ENCODE results near the gene MYO3A.
"Not testable (repeated sequence)": the region's sequence is repeated elsewhere in the genome, so short reads cannot be mapped to it uniquely, and the experiment has no call there.

The MYO3A gene

DNA sequence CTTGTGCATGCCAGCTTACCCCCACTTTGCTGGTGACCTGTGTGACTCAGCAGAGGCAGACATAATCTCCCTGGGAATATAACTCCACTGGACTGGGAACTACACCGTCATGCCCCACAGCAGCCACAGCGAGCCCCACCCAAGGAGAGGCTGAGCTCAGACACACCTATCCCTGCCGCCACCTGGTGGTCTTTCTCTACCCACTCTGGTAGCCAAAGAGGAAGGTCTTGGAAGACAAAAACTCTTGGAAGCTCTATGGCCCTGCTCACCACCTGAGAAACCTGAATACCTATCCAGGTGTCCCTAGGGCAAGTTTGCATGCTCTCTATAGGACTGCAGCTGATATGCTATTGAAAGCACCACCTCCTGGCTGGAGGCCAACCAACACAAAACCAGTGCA, 48.1 kb downstream of the MYO3A start:
- no peak for DNase-seq (ENCODE audit: low read depth in 2 of 3, low spot score in 2 of 3)

DNA sequence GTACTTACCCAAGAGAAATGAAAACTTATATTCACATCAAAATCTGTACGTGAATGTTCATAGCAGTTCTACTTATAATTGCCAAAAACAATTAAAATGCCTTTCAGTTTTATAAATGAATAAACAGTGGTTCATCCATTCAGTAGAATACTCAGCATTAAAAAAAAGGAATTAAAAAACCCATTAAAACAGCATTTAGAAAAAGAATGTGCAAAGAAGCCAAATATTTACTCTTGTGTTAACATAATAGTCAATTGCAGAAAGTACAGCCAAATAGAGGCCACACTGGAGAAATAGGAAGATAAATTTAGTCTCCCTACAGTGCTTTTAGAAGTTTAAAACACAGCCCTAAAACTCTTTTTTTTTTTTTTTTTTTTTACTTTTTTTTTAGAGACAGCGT, 54.6 kb downstream of the MYO3A start:
- no peak for DNase-seq (ENCODE audit: low read depth in 2 of 3, low spot score in 2 of 3)

DNA sequence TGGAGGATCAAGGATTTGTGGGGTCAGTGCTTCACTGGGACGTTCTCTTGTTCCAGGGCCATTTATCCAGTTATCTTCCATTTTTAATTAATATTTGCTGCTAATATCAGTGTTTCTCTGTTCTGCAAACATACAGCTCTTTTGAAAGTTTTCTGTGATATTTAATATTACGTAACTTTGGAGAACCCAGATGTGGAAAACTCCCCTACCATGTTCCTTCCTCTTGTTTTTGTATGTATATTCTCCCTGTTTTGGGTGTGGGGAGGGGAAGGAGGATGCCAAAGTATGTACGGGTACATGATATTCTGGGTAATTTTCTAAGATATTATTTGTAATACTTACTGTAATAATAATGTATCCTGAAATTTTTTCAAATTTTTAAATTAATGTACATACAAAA, 55.9 kb downstream of the MYO3A start:
- DNase-seq (ENCODE audit: low read depth in 2 of 3, low spot score in 2 of 3), result no peak

DNA sequence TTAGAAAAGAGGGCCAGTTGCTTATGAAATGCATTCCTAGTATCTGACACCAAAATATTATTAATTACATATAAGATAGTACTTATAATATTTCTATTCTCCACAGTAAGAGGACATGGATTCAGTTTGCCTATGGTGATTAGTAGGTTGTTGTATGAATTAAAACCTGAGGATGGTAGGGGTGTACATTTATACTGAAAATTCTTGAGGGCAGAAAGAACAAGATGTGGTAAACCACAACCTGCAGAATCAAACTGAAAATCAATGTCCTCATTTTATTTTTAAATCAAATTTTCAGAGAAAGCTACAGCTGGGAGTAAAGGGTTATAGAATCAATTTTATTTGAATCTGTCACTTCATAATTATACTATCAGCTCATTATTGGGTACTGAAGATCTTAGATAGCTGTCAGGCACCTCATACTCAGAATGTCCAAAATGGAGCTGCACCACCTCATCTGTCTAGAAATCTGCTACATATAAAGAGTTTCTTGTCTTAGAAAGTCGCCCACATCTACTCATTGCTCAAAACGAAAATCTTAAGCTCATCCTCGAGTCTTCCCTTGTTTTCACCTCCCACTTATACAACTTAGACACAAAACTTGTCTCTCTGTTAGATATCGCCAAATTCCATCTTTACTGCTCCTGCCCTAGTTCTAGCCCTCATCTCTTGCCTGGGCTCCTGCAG, 65.4 kb downstream of the MYO3A start:
- no peak for DNase-seq (ENCODE audit: low read depth in 2 of 3, low spot score in 2 of 3)

DNA sequence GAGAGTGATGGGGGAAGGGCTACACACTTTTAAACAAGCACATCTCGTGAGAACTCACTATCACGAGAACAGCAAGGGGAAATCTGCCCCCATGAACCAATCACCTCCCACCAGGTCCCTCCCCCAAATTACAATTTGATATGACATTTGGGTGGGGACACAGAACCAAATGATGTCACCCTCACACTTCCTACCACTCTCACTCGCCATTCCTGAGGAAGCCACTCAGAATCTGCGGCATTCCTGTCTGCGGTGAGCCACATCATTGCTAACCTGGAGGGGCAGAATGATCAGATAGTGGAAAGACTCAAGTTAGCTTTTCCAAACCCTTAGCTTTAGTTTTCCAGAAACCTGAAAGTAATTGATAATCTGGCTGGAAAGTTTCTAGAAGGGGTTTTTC, 66.9 kb downstream of the MYO3A start:
- no peak for DNase-seq (ENCODE audit: low read depth in 2 of 3, low spot score in 2 of 3)

DNA sequence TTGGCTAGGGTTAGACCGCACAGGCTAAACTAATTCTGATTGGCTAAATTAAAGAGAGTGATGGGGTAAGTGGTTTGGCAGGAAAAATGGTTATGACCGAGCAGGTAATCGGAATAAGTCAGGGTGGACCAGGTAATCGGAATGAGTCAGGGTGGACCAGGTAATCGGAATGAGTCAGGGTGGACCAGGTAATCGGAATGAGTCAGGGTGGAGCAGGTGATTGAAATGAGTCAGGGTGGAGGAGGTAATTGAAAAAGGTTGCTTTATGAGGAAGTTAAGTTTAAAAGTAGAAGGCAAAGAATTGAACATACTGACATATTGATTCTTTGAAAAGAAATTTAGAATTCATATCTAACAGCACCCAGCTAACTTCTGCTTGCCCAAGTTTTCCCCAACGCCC, 68.4 kb downstream of the MYO3A start:
- not testable (repeated sequence) for DNase-seq (ENCODE audit: low read depth in 2 of 3, low spot score in 2 of 3)

DNA sequence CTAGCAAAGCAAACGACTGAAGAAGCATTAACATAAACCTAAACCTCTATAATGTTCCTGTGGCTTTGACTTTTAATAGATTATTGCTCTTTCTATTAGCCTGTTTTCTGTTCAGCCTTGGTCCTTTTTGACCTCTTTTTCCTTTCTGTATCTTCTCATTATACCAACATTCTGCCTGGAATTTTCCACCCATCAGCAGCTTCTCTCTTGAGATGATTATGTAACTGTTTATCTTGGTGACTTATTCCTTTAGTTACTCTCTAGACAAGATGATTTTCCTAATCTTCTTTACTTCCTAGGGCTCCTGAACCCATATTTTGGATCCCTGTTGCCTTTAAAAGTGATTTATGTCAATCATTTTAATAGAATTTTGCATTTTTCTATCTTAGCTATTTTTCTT, 81.1 kb downstream of the MYO3A start:
- DNase-seq (ENCODE audit: low read depth in 2 of 3, low spot score in 2 of 3), result no peak

DNA sequence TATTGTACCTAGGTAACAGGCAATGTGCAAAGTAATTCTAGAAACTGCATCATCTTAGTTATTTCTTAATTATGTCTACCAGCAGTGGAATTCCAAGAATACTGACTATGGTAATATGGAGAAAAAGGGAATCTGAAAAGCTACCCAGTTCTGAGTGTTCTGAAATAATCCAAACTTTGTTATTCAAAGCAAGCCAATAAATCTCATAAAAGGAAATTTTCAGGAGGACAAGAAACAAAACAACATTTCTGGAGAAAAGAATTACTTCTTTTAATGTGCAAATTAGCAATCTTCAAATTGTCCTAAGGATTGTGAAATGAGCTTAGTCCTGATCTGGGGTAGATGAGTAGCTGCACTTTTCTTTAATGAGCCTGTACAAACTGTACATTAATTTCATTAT, 88.8 kb downstream of the MYO3A start:
- no peak for DNase-seq (ENCODE audit: low read depth in 2 of 3, low spot score in 2 of 3)

DNA sequence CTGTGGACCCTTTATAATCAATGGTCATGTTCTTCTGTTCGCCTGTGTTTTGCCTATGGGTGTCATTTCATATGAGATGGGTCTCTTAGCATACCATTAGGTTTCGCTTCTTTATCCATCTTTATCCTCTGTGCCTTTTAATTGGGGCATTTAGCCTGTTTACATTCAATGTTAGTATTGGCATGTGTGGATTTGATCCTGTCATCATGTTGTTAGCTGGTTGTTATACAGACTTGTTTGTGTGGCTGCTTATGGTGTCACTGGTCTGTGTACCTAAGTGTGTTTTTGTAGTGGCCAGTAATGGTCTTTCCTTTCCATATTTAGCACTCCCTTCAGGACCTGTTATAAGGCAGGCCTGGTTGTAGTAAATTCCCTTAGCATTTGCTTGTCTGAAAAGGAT, 90.3 kb downstream of the MYO3A start:
- DNase-seq (ENCODE audit: low read depth in 2 of 3, low spot score in 2 of 3), result no peak

DNA sequence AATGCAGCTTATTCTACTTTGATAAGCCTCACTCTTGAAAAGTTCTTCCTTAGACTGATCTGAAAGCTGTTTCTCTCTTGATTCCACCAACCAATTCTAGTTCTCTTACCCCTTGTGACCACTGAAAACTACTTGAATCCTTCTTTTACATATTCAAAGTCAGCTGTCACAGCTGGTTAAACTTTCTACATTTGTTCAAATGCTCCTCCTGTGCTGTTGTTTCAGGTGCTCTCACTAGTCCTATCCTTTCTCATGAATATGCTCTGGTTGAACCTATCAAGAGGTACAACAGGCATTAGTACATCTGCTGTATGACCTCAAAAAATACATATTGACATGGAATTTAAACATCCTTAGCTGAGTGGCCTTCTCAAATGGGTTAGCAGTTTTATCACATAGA, 91.5 kb downstream of the MYO3A start:
- no peak for DNase-seq (ENCODE audit: low read depth in 2 of 3, low spot score in 2 of 3)

DNA sequence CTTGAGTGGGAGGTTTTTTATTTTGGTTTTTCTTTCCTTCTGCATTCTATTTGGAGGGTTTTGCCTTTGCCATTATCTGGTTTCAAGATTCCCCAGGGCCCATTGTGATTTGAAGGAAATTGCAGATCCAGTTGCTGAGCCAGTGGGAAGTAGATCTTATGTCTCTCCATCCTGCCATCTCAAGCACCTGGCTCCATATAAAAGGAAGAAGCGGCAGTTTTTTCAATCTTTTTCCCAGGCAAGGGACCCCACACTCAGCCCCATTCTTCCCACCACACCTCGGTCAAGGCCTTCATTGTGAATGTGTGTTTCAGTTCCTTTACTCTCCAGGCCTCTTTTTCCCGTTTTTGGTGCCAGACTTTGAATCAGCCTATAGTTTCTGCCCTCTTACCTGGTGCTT, 95.8 kb downstream of the MYO3A start:
- no peak for DNase-seq (ENCODE audit: low read depth in 2 of 3, low spot score in 2 of 3)

DNA sequence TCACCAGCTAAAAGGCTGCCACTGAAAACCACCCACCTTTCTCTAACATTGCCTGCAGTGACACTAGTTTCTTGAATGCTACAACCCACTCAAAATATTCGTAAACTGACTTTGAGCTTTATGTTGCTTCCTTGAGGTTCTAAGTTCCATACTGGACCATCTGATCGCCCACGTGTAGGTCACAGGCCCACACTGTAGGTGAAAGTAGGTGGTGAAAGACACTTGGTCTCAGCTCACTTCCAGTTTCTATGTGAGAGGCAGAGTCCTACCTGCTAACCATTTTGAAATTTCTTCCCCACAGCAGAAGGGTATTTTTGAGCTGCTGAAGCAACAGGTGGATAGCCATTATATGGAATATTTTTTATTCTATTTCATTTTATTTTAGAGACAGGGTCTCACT, 97.3 kb downstream of the MYO3A start:
- no peak for DNase-seq (ENCODE audit: low read depth in 2 of 3, low spot score in 2 of 3)

DNA sequence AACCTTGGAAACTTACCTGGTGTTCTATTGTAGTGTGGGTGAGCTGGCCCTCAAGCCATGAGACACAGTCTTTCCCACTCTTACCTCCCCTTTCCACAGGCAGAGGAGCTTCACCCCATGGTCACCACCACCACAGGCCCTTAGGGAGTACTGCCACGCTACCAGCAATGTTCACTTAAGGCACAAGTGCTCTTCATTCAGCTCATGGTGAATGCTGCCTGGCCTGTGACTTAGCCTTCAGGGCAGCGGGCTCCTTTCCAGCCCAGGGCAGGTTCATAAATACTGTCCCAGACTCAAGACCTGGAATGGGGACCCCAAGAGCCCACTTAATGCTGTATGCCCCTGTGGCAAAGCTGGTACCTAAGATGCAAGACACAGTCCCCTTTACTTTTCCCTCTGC, 109.4 kb downstream of the MYO3A start:
- DNase-seq (ENCODE audit: low read depth in 2 of 3, low spot score in 2 of 3), result no peak

DNA sequence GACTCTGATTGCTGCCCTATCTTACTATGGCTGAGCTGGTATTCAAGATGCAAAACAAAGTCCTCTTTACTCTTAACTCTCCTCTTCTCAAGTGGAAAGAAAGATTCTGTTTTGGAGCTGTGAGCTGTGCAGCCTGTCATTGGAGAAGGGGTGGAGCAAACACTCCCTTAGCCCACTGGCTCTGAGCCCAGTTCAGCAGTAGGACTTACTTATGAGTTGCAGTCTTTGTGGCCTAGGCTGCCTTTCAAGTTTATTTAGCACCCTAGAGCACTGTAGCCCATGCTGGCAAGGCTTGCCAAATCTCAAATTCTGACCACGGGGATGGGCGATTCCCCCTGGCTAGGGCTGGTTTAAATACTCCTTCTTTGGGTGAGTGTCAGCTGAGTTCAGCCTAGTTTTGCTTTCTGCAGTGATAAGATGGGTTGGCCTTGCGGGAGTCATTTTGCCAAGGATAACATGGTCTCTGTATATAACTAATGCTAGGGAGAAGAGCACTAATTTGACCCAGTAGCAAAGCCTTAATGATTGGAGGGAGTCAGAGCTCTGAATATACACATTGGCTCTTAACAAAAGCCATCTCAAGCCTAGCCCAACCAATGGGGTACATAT, 110.2 kb downstream of the MYO3A start:
- no peak for DNase-seq (ENCODE audit: low read depth in 2 of 3, low spot score in 2 of 3)

DNA sequence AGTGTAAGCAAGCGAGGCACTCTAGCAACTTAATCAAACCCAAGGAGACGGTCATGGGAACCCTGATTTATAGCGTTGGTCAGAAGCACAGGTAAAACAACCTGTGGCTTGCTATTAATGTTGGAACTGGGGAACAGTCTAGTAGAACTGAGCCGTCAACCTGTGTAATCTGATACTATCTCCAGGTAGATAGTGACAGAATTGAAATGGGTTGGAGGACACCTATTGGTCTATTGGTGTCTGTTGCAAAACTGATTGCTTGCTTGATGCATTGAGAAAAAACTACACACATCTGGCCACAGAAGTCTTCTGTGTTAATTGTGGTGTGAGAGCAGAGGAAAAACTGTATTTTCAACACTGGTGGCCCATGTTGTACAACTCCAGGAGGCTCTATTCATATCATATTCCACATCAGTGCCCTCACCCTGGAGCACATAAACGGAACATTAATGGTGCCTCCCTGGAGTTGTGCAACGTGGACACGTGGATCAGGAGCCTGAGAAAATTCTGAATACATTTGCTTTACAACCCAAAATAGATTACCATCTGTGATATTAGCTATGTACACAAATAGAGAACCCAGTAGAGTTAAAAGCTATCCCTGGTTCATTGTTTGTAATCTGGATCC, 112.2 kb downstream of the MYO3A start:
- no peak for DNase-seq (ENCODE audit: low read depth in 2 of 3, low spot score in 2 of 3)

DNA sequence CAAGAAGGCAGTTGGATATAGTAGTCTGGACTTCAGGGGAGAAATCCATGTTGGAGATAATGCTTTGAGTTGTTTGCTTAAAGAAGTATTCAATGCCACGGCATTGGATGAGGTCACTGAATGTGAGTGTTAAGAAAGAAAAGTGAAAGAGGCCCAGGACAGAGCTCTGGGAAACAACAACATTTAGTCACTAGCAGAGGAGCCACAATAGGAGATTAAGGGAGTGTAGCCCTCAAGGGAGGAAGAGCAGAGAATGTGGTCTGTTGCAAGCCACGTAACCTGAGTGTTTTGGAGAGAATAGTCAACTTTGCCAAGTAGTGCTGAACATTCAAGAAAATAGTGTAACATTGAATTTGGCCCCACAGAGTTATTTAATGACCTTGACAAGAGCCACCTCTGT, 114.7 kb downstream of the MYO3A start:
- DNase-seq (ENCODE audit: low read depth in 2 of 3, low spot score in 2 of 3), result no peak

DNA sequence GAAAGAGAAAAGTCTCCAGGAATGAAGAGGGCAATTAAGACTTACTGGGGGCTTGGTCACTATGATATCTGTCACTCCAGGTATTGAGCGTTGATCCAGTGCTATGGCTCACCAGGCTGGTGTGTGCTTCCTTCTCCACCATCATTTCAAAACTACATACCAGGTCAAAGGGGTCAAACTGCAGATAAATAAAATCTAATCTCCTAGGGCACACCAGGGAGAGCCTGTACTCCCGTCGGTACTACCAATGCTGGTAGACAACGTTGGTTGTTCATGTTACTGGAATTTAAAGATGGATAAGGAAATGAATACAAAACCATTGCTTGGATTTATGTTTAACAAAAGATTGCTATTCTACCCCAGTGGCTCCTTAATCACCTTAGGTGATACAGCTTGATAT, 118.3 kb downstream of the MYO3A start:
- no peak for DNase-seq (ENCODE audit: low read depth in 2 of 3, low spot score in 2 of 3)

DNA sequence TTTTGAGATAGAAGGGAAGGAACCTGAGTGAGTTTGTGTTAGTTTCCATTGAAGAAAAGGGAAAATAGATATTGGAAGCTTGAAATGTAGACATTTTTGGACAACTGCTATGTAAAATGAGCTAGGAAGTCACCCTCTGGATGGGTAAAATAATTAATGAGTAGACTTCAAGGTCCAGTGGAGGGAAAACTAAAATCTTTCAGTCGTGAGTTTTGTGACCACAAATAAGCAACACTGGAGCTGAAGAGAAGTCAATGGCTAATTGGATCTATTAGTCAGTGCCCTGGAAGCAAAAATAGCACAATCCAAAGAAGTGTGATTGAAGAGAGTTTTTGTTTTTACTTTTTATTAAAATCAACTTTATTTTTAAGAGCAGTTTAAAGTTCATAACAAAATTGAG, 123.4 kb downstream of the MYO3A start:
- no peak for DNase-seq (ENCODE audit: low read depth in 2 of 3, low spot score in 2 of 3)

DNA sequence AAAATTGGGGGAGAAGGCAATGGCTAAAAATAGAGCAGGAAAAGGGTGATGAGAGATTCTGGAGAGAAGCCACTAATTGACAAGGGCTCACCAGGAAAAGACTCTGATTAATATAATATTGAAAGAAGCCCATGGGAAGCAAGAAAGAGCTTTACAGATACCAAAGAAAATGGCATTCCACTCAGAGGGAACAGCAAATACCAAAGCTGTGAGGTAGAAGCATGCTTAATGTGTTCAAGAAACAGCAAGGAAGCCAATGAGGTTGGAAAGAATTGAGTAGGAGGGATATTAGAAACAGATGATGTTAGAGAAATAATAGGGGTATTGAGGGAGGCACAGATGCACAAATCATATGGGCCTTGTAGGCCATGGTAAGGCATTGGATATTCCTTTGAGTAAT, 130.1 kb downstream of the MYO3A start:
- no peak for DNase-seq (ENCODE audit: low read depth in 2 of 3, low spot score in 2 of 3)

DNA sequence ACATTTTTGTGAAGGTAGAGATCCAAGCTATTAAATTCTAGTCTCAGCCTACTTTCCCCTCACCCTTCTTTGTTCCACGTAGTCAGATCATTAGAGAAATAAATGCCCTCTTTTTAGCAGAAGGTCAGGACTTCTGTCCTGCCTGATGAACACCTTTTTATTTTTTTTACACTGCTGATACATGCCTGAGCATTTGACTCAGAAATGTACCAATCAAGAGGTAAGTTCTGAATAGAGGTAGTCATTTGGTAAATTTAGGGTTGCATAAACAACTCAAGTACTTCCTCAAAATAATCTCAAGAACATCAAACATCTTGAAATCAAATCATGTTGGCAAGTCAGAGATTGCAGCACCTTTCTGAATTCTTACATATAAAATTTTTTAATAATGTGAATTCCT, 133.7 kb downstream of the MYO3A start:
- no peak for DNase-seq (ENCODE audit: low read depth in 2 of 3, low spot score in 2 of 3)

DNA sequence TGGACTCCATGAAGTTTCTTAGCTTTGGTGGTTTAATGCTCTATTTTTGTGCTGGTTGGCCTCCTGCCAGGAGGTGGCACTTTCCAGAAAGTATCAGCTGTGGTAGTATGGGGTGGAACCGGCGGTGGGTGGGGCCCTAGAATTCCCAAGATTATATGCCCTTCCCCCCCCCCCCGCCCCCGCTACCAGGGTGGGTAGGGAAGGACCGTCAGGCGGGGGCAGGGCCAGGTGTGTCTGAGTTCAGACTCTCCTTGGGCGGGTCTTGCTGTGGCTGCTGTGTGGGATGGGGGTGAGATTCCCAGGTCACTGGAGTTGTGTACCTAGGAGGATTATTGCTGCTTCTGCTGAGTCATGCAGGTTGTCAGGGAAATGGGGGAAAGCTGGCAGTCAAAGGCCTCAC, 146.9 kb downstream of the MYO3A start:
- not testable (repeated sequence) for DNase-seq (ENCODE audit: low read depth in 2 of 3, low spot score in 2 of 3)

DNA sequence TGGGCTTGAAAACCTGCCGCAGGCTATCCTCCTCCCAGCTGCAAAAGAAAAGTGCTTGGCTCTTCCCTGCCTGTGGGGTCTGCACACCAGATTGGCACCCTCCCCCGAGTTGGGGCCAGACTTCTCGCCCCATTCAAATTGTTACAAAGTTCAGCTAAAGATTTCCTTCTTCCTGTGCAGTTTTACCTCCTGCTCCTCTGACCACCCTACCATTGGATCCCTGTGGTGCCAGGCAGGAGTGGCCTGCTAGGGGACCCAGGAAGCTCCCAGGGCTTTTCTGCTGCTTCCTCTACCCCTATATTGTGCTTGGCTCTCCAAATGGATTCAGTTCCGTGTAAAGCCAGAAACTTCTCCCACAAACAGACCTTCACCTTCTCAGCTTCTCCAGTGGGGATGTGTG, 147.4 kb downstream of the MYO3A start:
- no peak for DNase-seq (ENCODE audit: low read depth in 2 of 3, low spot score in 2 of 3)

DNA sequence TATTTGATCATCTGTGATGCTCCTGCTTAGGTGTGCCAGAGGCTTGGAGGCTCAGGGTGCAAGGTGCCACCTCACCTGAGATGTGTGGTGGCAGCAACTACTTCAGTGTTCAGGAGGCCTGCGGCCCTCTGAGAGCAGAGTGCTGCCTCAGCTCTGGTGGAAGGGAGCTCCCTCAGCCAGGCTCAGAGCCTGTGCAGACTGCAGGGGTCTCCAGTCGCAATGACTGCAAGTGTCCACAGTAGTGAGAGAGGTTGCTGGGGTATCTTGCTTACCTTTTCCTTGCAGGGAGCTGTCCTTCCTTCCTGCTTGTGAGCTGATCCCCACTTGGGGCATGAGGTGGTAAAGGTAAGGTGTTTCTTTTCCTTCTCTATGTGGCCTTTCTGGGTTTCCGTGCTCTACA, 151.5 kb downstream of the MYO3A start:
- DNase-seq (ENCODE audit: low read depth in 2 of 3, low spot score in 2 of 3), result no peak
